Loucy (cell line): ENCODE data around the gene RIOK3.

ENCODE experiments used
- CTCF ChIP-seq: fragments of 200-600 bp; sonication (generic); conservative IDR thresholded peaks from 2 replicates; pipeline ENCODE4 v1.5.1; 2014; ENCODE audit warnings: mild to moderate bottlenecking, antibody characterized with exemption, low read length
- EZH2phosphoT487 ChIP-seq: fragments of 200-600 bp; IDR thresholded peaks from 2 replicates; pipeline ENCODE4 v1.6.1; 2018; ENCODE audit warnings: antibody characterized with exemption, mild to moderate bottlenecking, moderate library complexity, borderline replicate concordance

- TF ChIP-seq CTCF, result no peak
- TF ChIP-seq EZH2phosphoT487, result no peak
These were observed 6.4 kb downstream of the RIOK3 start for GRCh38 chr18:23459530-23459921.
